H1 (cell line): Measurements from ENCODE around the gene PHAX. TPM values are rescaled to one million over a fixed set of nuclear protein-coding genes. Genes with fewer than 3 reads are reported as not detected.

Experiments
- CTCF ChIA-PET: fragments of 300-600 bp; sonication (Branson Sonifier 250); formaldehyde crosslinking; loops from one replicate; lab custom pipeline; 2021; ENCODE audit not compliant: partially characterized antibody; lab: Charles Lee
- POLR2A ChIA-PET: fragments of 300-600 bp; sonication (Branson Sonifier 250); formaldehyde crosslinking; loops from one replicate; lab custom pipeline; 2021; ENCODE audit warnings: inconsistent platforms; ENCODE audit not compliant: partially characterized antibody; lab: Charles Lee
- DNase-seq, 2 experiments: peaks; one replicate each; pipeline versions ENCODE4 v3.0.0 to v3.0.0-alpha.2; 2010 to 2022; ENCODE audit warnings: low spot score in 2 of 2, low read depth in 1 of 2, mixed read lengths in 1 of 2
- FAIRE-seq: peaks from 2 replicates; lab custom pipeline; 2011; peaks lifted over from hg19 to GRCh38; lab: Jason Lieb, UNC
- H2AFZ ChIP-seq: 2 replicates; pipeline ENCODE4 v1.8.1; 2012; ENCODE audit warnings: low read length, inconsistent platforms
- H2AK5ac ChIP-seq: 2 replicates; pipeline ENCODE4 v1.6.1; 2013; ENCODE audit warnings: low read depth, low read length
- H2BK120ac ChIP-seq: replicated peaks from 2 replicates; pipeline ENCODE3; 2013; ENCODE audit warnings: low read depth, low read length, inconsistent platforms
- H2BK12ac ChIP-seq: 2 replicates; pipeline ENCODE4 v1.6.1; 2013; ENCODE audit warnings: low read depth, low read length
- H2BK15ac ChIP-seq: 2 replicates; pipeline ENCODE4 v1.6.1; 2013; ENCODE audit warnings: low read length
- H2BK20ac ChIP-seq: 2 replicates; pipeline ENCODE4 v1.6.1; 2013; ENCODE audit warnings: low read length
- H2BK5ac ChIP-seq: 2 replicates; pipeline ENCODE4 v1.6.1; 2013; ENCODE audit warnings: low read depth, low read length
- H3K14ac ChIP-seq: 2 replicates; pipeline ENCODE4 v1.6.1; 2013; ENCODE audit warnings: inconsistent platforms; ENCODE audit not compliant: insufficient read length
- H3K18ac ChIP-seq: 2 replicates; pipeline ENCODE4 v1.6.1; 2013; ENCODE audit warnings: low read length; ENCODE audit errors: extremely low read depth
- H3K23ac ChIP-seq: 2 replicates; pipeline ENCODE4 v1.6.1; 2013; ENCODE audit warnings: inconsistent platforms; ENCODE audit not compliant: insufficient read length
- H3K23me2 ChIP-seq: 2 replicates; pipeline ENCODE4 v1.6.1; 2013; ENCODE audit warnings: low read depth, low read length
- H3K27ac ChIP-seq: 2 replicates; pipeline ENCODE4 v1.6.1; 2011; ENCODE audit warnings: low read depth, low read length, inconsistent platforms
- H3K27me3 ChIP-seq, 4 experiments: replicated peaks in 1 of 4; 1 replicate in 1 of 4; 2 replicates in 3 of 4; pipeline versions ENCODE4 v1.6.1 to v1.8.1; 2011 to 2013; ENCODE audit warnings: low read length in 3 of 4, mild to moderate bottlenecking in 3 of 4, inconsistent platforms in 2 of 4, mixed read lengths in 2 of 4, moderate library complexity in 1 of 4; ENCODE audit not compliant: control insufficient read depth in 3 of 4, insufficient read depth in 3 of 4; ENCODE audit errors: extremely low read depth in 1 of 4
- H3K36me3 ChIP-seq, 4 experiments: 2 replicates each; pipeline versions ENCODE4 v1.6.1 to v1.8.1; 2011 to 2013; ENCODE audit warnings: mild to moderate bottlenecking in 4 of 4, low read length in 3 of 4, moderate library complexity in 2 of 4, control low read depth in 1 of 4, inconsistent platforms in 1 of 4; ENCODE audit not compliant: insufficient read depth in 4 of 4, control insufficient read depth in 2 of 4
- H3K4ac ChIP-seq: replicated peaks from 2 replicates; pipeline ENCODE3; 2013; ENCODE audit warnings: low read length, low read depth, mixed read lengths, inconsistent platforms; ENCODE audit not compliant: insufficient read length
- H3K4me1 ChIP-seq, 4 experiments: replicated peaks in 1 of 4; 1 replicate in 1 of 4; 2 replicates in 3 of 4; pipeline versions ENCODE4 v1.6.1 to v1.8.1; 2011 to 2013; ENCODE audit warnings: low read length in 3 of 4, inconsistent platforms in 2 of 4, mixed read lengths in 1 of 4; ENCODE audit not compliant: insufficient read depth in 4 of 4, control insufficient read depth in 3 of 4
- H3K4me2 ChIP-seq, 2 experiments: 2 replicates each; pipeline versions ENCODE4 v1.6.1 to v1.8.1; 2011 to 2013; ENCODE audit warnings: low read depth in 2 of 2, low read length in 2 of 2, control low read depth in 1 of 2, inconsistent platforms in 1 of 2, mild to moderate bottlenecking in 1 of 2; ENCODE audit not compliant: insufficient read depth in 1 of 2
- H3K4me3 ChIP-seq, 4 experiments: fragments of 200-600, 300-600 bp in 1 of 4; sonication (generic), shearing (Covaris generic), sonication (Bioruptor Twin) in 1 of 4; 2 replicates each; pipeline versions ENCODE4 v1.5.1 to v1.8.1; 2011 to 2016; ENCODE audit warnings: low read length in 4 of 4, low read depth in 3 of 4, control low read depth in 2 of 4, inconsistent platforms in 2 of 4, mild to moderate bottlenecking in 2 of 4, mixed read lengths in 1 of 4, moderate library complexity in 1 of 4; ENCODE audit not compliant: insufficient read depth in 2 of 4; ENCODE audit errors: extremely low read depth in 1 of 4
- H3K56ac ChIP-seq: replicated peaks from 2 replicates; pipeline ENCODE3; 2013; ENCODE audit warnings: low read depth, mild to moderate bottlenecking, mixed read lengths, low read length, inconsistent platforms; ENCODE audit not compliant: insufficient read length
- H3K79me1 ChIP-seq: 2 replicates; pipeline ENCODE4 v1.6.1; 2013; ENCODE audit warnings: low read depth, low read length, control low read depth
- H3K79me2 ChIP-seq, 2 experiments: 2 replicates each; pipeline versions ENCODE4 v1.6.1 to v1.8.1; 2012 to 2013; ENCODE audit warnings: low read length in 2 of 2, mild to moderate bottlenecking in 2 of 2, inconsistent platforms in 1 of 2; ENCODE audit not compliant: insufficient read depth in 2 of 2, control insufficient read depth in 1 of 2
- H3K9ac ChIP-seq, 4 experiments: replicated peaks in 1 of 4; 1 replicate in 1 of 4; 2 replicates in 3 of 4; pipeline versions ENCODE4 v1.6.1 to v1.8.1; 2011 to 2013; ENCODE audit warnings: low read depth in 3 of 4, low read length in 3 of 4, control low read depth in 2 of 4, mild to moderate bottlenecking in 2 of 4, moderate library complexity in 2 of 4, inconsistent platforms in 1 of 4; ENCODE audit errors: extremely low read depth in 1 of 4
- H3K9me3 ChIP-seq, 2 experiments: 2 replicates each; pipeline versions ENCODE4 v1.6.1 to v1.8.1; 2012 to 2013; ENCODE audit warnings: mild to moderate bottlenecking in 2 of 2, moderate library complexity in 2 of 2, control low read depth in 1 of 2, inconsistent platforms in 1 of 2, low read depth in 1 of 2, low read length in 1 of 2, mixed read lengths in 1 of 2; ENCODE audit not compliant: insufficient read depth in 2 of 2
- H4K20me1 ChIP-seq, 2 experiments: replicated peaks in 1 of 2; 2 replicates each; pipeline versions ENCODE3 to v1.8.1; 2011 to 2013; ENCODE audit warnings: inconsistent platforms in 2 of 2, low read length in 2 of 2, mild to moderate bottlenecking in 1 of 2; ENCODE audit not compliant: insufficient read depth in 2 of 2, control insufficient read depth in 1 of 2
- H4K5ac ChIP-seq: 2 replicates; pipeline ENCODE4 v1.6.1; 2013; ENCODE audit warnings: low read length, low read depth, mixed read lengths, inconsistent platforms; ENCODE audit not compliant: insufficient read length
- H4K8ac ChIP-seq: 2 replicates; pipeline ENCODE4 v1.8.0; 2013; ENCODE audit warnings: mild to moderate bottlenecking, moderate library complexity, low read length, inconsistent platforms; ENCODE audit not compliant: insufficient read depth; ENCODE audit errors: extremely low read depth
- H4K91ac ChIP-seq: replicated peaks from 2 replicates; pipeline ENCODE3; 2013; ENCODE audit warnings: low read length, mixed read lengths, inconsistent platforms; ENCODE audit not compliant: insufficient read length
- ASH2L ChIP-seq: fragments of 200-600, 300-600 bp; sonication (generic); IDR thresholded peaks from one replicate; pipeline ENCODE4 v1.7.1; 2017; ENCODE audit warnings: low read length
- BCL11A ChIP-seq, 2 experiments: IDR thresholded peaks; one replicate each; pipeline ENCODE4 v1.6.1; 2011; ENCODE audit warnings: low read depth in 2 of 2, low read length in 2 of 2, mild to moderate bottlenecking in 2 of 2
- CBX5 ChIP-seq: fragments of 300-800, 300-1000 bp; sonication (generic); IDR thresholded peaks from 2 replicates; pipeline ENCODE4 v1.7.1; 2016; ENCODE audit warnings: antibody characterized with exemption, low read length, low read depth
- CEBPB ChIP-seq: IDR thresholded peaks from 2 replicates; pipeline ENCODE4 v1.6.1; 2012; ENCODE audit warnings: low read depth, low read length
- CREB1 ChIP-seq: IDR thresholded peaks from 2 replicates; pipeline ENCODE4 v1.6.1; 2012; ENCODE audit warnings: inconsistent platforms
- GABPA ChIP-seq: IDR thresholded peaks from 2 replicates; pipeline ENCODE4 v1.6.1; 2011; ENCODE audit warnings: mild to moderate bottlenecking, low read length, moderate library complexity, borderline replicate concordance; ENCODE audit not compliant: insufficient read depth
- HDAC2 ChIP-seq, 2 experiments: fragments of 300-600 bp in 1 of 2; sonication (generic) in 1 of 2; IDR thresholded peaks; 2 replicates each; pipeline ENCODE4 v1.6.1; 2011 to 2012; ENCODE audit warnings: low read depth in 2 of 2, low read length in 2 of 2, mild to moderate bottlenecking in 2 of 2, moderate library complexity in 2 of 2, borderline replicate concordance in 1 of 2, inconsistent platforms in 1 of 2
- MAFK ChIP-seq: IDR thresholded peaks from 2 replicates; pipeline ENCODE4 v1.6.1; 2012; ENCODE audit warnings: low read depth, mild to moderate bottlenecking, improper control_type of control experiment, low read length
- TBP ChIP-seq: IDR thresholded peaks from 2 replicates; pipeline ENCODE4 v1.6.1; 2011; ENCODE audit warnings: low read depth, low read length, improper control_type of control experiment
- WGBS, 2 experiments: shearing (Covaris generic) in 1 of 2; methylation state at CpG; one replicate each; pipeline versions ENCODE4 v1.1.6 to v1.1.7; 2013 to 2015; ENCODE audit warnings: low lambda C conversion rate in 2 of 2, mixed read lengths in 2 of 2, inconsistent platforms in 1 of 2, low coverage in 1 of 2, missing lambda C conversion rate in 1 of 2; ENCODE audit not compliant: insufficient replicate concordance in 2 of 2, insufficient coverage in 1 of 2, insufficient read length in 1 of 2; ENCODE audit errors: extremely low coverage in 1 of 2, missing lambda C conversion rate in 1 of 2; 5-methylcytosine and 5-hydroxymethylcytosine counted together
- polyA plus RNA-seq, 7 experiments: library from polyadenylated mRNA; depleted of rRNA in 3 of 7; stranded (reverse) in 5 of 7; unstranded in 2 of 7; fragments of >200 nt in 5 of 7; fragments of 200-250 nt in 2 of 7; gene quantifications; 1 replicate in 5 of 7; 2 replicates in 1 of 7; 4 replicates in 1 of 7; pipeline versions ENCODE4 v1.2.1 to v1.2.3, GENCODE V29; 2011 to 2013; ENCODE audit warnings: missing spikeins in 2 of 7, mixed read lengths in 2 of 7
- total RNA-seq: library from RNA; stranded (reverse); fragmentation: NEBNext Ultra II Directional; extraction: Animal tissue kit (Norgen Biotek cat#: 25700); gene quantifications from 2 replicates; pipeline ENCODE4 v1.2.1, GENCODE V29; 2021
- TF ChIP-seq, protein P1 (sequence below): IDR thresholded peaks from 2 replicates; pipeline ENCODE4 v1.6.1; 2012; ENCODE audit warnings: inconsistent platforms

Gene PHAX
- total and polyA plus RNA-seq, 2 of the 8 experiments (the other 6 are each of a cell fraction or from before 2014, with no cell fraction given): 32.1 to 59.5 TPM

DNA sequence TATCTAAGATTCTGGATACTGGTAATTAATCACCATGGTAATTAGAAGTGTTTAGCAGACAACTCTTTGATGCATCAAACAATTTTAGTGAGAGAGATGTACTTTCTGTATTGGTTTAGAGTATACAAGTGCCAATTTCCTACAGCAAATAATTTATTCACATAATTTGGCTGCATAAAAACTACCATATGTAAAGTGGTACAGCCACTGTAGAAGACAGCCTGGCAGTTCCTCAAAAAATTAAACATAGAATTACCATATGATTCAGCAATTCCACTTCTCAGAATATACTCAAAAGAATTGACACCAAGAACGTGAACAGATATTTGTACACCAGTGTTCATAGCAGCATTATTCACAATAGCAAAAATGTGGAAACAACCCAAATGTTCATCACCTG, 36.2 kb downstream of the PHAX start:
- H3K23me2 ChIP-seq: no peaks in the 10 kb centered on the region
- no peak overlapping the region for H2AK5ac ChIP-seq
- DNase-seq (no peak), FAIRE-seq (no peak)
- H3K79me2 ChIP-seq: no peaks in the 10 kb centered on the region
- H3K18ac ChIP-seq: no peak overlapping the region
- H3K23ac ChIP-seq: no peak overlapping the region
- H3K4me2 ChIP-seq: no peak overlapping the region
- H3K9ac ChIP-seq: no peak overlapping the region
- H3K27ac ChIP-seq: no peak overlapping the region
- WGBS, 2 experiments: 82% methylated on average over 1 of the region's 1 CpG; no CpG with 5 or more reads in 1 of the 2 experiments
- no peak overlapping the region for H2BK120ac ChIP-seq
- no peak overlapping the region for H3K4me3 ChIP-seq
- ChIA-PET CTCF (no interaction called here), POLR2A (no interaction called here)
- TF ChIP-seq GABPA: no peak
- TF ChIP-seq CEBPB: no peak
- TF ChIP-seq ASH2L: no peak
- no peak for TF ChIP-seq HDAC2 (IDR thresholded peaks at IDR 0.05; ENCODE audit: borderline replicate concordance in 1 of 2, low read depth in 2 of 2, low read length in 2 of 2)
- no peak for TF ChIP-seq TBP
- no peak for TF ChIP-seq CBX5
- TF ChIP-seq, protein P1, sequence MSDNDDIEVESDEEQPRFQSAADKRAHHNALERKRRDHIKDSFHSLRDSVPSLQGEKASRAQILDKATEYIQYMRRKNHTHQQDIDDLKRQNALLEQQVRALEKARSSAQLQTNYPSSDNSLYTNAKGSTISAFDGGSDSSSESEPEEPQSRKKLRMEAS: no peak
- TF ChIP-seq CREB1: no peak
- no peak for TF ChIP-seq BCL11A (IDR thresholded peaks at IDR 0.05; ENCODE audit: low read depth in 2 of 2, low read length in 2 of 2)
- TF ChIP-seq MAFK: no peak
- no peak overlapping the region for H2BK5ac ChIP-seq
- H3K9me3 ChIP-seq: no peaks in the 10 kb centered on the region
- no peaks in the 10 kb centered on the region for H3K36me3 ChIP-seq
- H3K56ac ChIP-seq: no peak overlapping the region
- no peaks in the 10 kb centered on the region for H4K20me1 ChIP-seq
- no peak overlapping the region for H3K14ac ChIP-seq
- no peak overlapping the region for H2BK12ac ChIP-seq
- H2BK15ac ChIP-seq: no peak overlapping the region
- no peak overlapping the region for H4K5ac ChIP-seq
- H4K91ac ChIP-seq: no peak overlapping the region
- H4K8ac ChIP-seq: no peak overlapping the region
- no peak overlapping the region for H2BK20ac ChIP-seq
- no peaks in the 10 kb centered on the region for H3K4me1 ChIP-seq
- no peaks in the 10 kb centered on the region for H3K27me3 ChIP-seq
- H3K4ac ChIP-seq: no peak overlapping the region
- H3K79me1 ChIP-seq: no peaks in the 10 kb centered on the region
- H2AFZ ChIP-seq: no peak overlapping the region
